Thyroid gland (tissue), 4 donors: ENCODE data around the gene MAPK4.

Experiments
- CTCF ChIP-seq, 6 experiments: fragments of 200-600 bp in 3 of 6; fragments of 450-650 bp in 3 of 6; sonication (generic) in 3 of 6; IDR thresholded peaks; one replicate each; pipeline ENCODE4 v1.5.1; 2016 to 2019; ENCODE audit warnings: antibody characterized with exemption in 6 of 6, mild to moderate bottlenecking in 2 of 6, inconsistent platforms in 1 of 6, moderate library complexity in 1 of 6
- POLR2A ChIP-seq, 2 donors: fragments of 450-650 bp; IDR thresholded peaks; one replicate each; pipeline ENCODE4 v1.6.1; 2017; ENCODE audit warnings: antibody characterized with exemption in 2 of 2, mild to moderate bottlenecking in 2 of 2, moderate library complexity in 1 of 2

DNA sequence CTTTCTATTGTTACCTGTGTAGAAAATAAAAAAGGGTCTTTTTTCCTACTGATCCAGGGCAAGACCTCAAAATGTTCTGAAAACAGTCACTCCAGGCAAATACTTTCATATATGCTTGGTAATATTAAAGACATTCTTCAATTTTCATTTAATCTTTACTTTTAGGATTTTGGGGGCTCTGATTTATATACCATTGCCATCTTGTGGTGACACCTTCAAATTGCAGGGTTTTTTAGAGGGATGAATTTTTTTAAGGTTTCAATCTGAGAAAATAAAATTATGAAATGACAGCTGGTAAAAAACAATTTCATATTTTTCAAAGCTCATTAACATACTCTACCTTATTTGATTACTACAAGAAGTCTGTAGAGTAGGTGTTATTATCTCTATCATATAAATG, 26.8 kb downstream of the MAPK4 start:
- TF ChIP-seq CTCF (IDR thresholded peaks at IDR 0.05), result peak in 3 of 6 experiments; percentile 28 to 44 (median 34)
- TF ChIP-seq POLR2A (IDR thresholded peaks at IDR 0.05), result no peak
